HG02884 (cell line): ENCODE results near the gene ZNF385C.

Experiments
- ATAC-seq: cut with Tn5 transposase; IDR thresholded peaks from one replicate; pipeline ENCODE4 v1.9.1; 2021; ENCODE audit warnings: mild to moderate bottlenecking, moderate library complexity; ENCODE audit not compliant: unreplicated experiment

The ZNF385C gene

DNA sequence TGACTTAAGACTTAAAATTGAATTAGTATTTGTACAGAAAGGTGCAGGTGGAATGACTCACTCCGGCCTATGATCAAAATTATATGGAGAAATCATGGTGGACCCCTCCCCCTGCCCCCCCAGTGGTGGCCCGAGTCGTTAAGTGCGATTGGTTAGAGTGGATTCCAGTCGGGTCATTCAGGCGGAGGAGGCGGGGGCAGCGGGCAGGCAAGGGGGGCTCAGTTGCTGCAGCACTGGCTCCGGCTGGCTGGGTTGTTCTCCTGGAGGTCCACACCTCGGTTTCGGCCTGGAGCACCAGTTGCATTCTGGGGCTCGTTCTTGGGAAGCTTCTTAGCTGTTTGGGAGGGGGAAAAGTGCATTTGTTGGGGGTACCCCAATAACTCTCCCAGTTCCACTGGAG lies 27.3 kb upstream of the ZNF385C start:
- ATAC-seq, result no peak

GRCh38 chr17:42124256-42124655 lies 26.0 kb upstream of the ZNF385C start:
- ATAC-seq, result no peak

DNA sequence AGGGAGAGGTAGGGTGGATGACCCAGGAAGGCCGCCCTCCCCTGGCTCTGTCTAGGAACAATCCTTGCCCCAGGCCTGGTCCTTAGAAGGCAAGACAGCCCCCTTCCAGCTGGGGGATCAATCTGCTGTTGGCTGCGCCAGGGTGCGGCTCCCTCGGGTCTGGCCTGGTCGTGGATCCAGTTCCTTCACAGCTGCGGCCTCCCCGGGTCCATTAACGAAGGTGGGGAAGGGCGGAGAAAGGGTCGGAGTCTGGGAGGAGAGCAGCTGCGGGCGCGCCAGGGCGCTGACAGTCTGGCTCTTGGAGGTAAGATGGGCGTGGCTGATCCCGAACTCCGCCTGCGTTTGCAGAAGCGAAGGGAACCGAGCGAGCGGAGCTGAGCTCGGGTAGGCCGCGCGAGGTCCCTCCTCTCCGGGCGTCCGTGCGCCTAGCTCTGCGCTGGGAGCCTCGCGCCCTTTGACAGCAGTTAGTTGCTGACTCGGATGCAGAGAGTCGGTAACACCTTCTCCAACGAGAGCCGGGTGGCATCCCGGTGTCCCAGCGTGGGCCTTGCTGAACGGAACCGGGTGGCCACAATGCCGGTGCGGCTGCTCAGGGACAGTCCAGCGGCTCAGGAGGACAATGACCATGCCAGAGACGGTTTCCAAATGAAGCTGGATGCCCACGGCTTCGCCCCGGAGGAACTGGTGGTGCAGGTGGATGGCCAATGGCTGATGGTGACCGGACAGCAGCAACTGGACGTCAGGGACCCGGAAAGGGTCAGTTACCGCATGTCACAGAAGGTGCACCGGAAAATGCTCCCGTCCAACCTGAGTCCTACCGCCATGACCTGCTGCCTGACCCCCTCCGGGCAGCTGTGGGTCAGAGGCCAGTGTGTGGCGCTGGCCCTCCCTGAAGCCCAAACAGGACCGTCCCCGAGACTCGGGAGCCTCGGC lies 24.4 kb upstream of the ZNF385C start, which contains the start of gene HSPB9:
HSPB9 (plus strand) TSS at position 434 of the 933 bp plus-strand sequence; CDS start at position 481, 47 bp downstream.
- no peak for ATAC-seq

DNA sequence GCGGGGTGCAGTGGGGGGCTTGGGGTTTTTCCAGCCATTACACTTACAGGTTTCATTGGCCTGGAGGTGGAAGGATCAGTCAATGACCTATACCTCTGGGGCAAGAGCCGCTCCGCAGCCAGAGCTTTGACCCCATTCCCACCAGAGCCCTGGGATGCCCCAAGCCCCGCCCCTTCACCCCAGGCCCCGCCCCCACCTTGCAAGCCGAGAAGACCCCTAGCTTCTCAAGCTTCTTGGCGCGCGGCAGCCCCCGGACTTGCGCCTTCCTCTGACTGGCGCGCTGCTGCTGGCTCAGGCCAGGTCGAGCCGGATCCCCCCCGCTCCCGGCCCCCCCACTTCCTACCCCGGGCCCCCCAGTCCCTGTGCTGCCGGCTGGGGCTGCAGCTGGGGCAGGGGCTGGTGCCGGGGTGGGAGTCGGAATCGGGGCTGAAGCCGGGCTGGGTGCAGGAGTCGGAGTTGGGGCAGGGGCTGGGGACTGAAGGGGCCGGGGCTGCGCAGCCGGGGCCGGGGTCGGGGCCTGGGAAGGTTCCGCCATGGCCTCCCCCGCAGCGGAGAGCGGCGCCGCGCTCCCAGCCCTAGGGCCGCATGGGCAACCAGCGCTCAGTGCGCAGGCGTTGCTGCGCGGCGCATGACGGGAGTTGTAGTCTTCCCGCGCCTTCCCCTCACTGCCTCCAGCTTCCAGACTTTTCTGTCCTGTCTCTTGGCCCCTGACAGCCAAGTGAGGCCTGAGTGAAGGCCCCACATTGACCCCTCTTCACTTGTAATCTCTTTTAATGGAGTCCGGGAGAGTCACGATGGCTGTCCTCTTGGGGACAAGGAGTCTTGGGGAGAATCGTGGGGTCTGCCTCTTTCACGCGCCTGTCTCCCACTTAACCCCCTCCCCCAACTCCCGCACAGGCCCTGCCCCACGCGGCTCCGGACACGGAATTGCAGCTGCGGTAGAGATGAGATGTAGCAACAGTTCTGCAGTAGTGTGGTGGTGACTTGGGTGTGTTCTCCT lies 22.8 kb upstream of the ZNF385C start, which contains the start of gene KAT2A:
KAT2A (minus strand) TSS at position 598 of the 1,000 bp plus-strand sequence; CDS start at position 535, 63 bp downstream.
- ATAC-seq, result no peak

DNA sequence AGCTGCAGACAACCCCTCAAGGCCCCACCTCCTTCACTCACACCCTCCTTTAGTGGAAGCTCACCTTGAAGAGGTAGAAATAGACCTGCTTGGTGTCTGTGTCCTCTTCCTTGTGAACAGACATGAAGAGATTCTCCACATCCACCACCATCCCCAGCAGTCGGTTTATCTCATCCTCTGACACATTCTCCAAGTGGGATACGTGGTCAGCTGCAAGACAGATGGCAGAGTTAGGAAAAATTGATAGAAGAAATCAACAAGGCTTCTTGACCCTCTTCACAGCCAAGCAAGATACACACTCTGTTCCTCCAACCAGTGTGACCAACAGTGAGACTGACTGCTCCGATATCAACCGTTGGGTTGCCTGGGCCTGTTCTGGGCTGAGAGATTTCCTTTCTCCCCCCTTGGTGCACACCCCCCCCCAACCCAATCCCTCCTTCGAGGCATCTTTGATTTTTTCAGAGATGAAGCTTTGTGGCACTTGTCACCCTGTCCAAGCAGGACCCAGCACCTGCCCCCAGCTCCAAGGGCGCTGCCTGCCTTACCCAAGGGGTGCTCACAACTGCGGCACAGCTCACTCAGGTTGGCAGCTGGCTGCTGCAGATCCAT lies 22.0 kb upstream of the ZNF385C start:
- ATAC-seq, result no peak

DNA sequence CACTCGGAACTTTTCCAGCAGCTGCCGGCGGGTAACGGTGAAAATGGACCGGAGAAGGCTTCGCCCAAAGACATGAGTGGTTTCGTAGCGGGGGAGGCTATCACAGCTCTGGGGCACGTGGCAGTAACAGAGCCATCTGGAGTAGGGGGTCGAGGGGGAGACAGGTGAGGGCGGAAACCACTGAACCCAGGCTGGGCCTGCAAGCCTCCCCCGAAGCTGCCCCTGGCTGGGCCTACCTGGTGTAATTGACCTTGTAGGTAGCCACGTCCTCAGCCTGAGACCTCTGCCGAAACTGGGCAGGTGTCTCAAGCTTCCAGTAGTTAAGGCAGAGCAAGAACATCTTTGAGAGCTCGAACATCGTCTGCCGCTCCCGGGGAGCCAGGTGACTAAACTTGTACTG lies 21.0 kb upstream of the ZNF385C start:
- no peak for ATAC-seq

DNA sequence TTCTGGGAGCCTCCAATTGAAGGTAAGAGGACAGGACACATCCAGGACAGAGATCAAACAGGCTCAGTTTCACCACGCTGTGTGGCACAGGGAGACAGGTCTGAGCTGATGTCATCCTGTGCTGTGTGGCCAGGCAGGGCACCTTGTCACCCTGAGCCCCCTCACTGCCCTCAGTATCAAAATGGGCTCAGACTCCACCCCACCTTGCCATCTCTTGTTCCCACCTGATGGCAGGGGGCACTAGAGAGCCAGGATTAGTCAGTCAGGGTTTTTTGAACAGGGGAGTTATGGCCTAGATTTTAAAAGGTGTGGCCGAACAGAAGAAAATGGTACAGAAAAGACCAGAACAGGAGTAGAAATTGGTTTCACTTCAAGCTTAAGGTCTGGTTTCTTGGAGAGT lies 20.3 kb upstream of the ZNF385C start:
- ATAC-seq, result no peak

GRCh38 chr17:42118126-42118510 lies 19.8 kb upstream of the ZNF385C start:
- ATAC-seq, result no peak

DNA sequence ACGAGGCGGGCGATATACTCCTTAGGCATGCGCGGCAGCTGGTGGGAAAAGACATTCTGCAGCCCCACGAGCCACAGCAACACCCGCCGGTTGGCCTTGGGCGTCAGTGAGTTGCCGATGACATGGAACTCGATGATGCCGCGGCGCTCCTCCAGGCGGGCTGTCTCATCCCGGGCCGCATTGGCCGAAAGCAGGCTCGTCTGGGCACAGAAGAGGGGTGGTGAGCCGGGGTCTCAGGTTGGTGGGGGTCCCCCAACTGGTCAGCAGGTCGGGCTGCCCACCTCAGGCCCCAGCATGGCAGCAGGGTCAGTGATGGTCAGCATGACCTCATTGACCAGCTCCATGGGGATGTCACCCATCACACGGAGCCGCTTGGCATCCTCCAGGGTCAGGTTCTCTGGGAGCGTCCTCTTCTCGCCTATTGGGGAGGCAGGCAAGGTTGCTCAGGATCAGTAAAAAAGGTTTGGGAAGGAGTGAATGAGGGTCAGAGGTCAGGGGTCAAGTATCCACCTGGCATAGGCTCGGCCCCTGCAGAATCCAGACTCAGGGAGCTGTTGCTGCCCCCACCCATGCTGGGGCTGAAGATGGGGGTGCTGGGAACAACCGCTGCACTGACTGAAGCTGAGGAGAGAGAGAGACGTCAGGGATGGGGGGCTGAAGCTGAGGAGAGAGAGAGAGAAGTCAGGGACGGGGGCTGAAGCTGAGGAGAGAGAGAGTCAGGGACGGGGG lies 19.3 kb upstream of the ZNF385C start:
- ATAC-seq, result no peak

- ATAC-seq, result no peak
These were observed 18.6 kb upstream of the ZNF385C start for GRCh38 chr17:42116705-42117396.

DNA sequence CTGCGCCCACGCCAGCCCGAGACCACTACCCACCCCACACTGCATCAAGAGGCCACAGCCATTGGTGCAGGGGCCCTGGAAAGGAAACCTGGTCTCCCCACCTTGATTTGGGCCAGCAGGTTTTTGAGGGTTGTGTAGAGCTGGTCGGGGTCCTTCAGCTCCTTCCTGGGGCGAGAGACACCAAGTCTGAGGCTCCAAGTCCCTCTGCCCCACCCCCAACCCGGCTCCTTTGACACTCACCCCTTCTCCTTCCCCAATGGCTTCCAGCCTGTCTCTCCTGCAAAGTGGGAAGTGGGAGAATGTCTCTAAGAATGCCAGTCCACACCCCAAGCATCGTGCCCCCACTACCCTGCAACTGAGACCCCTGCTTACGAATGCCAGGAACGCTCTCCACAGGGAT lies 15.8 kb upstream of the ZNF385C start:
- no peak for ATAC-seq

GRCh38 chr17:42113293-42114069 lies 15.2 kb upstream of the ZNF385C start:
- no peak for ATAC-seq

GRCh38 chr17:42112552-42113176 lies 14.4 kb upstream of the ZNF385C start, which contains the start of gene DHX58:
TSS of gene DHX58 (minus strand) at chr17:42112714. CDS start at chr17:42111892, 822 bp downstream.
- peak; percentile 67 for ATAC-seq

GRCh38 chr17:42111871-42112551 lies 13.7 kb upstream of the ZNF385C start:
- ATAC-seq, result no peak

- ATAC-seq, result no peak
These were observed 13.0 kb upstream of the ZNF385C start for GRCh38 chr17:42111265-42111636.

- ATAC-seq, result no peak
These were observed 12.3 kb upstream of the ZNF385C start for GRCh38 chr17:42110301-42111264.

DNA sequence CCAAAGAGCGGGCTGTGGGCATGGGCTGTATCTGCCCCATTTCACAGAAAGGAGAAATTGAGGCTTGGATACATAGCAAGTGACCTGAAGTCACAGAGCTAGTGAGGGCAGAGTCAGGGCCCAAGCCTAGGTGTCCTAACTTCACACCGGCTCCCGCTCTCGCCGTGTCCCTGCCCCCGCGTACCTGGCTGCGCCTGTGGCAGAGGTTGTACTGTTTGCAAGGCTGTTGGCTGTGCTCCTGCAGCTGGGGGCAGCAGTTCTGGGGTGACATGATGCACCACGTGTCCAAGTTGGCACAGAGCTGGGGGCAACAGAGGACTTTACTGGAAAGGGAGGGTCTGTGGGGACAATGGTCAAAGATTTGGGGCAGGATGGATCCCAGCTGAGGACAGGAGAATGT lies 10.8 kb upstream of the ZNF385C start:
- ATAC-seq, result no peak
